Activated T-helper 2 cell treated with anti-CD3 and anti-CD28 coated beads, Interferon-gamma antibody, Interleukin-2, Interleukin-4, amounts not matched to agents 10 μg/mL and 5 μg/mL and 100 μg/mL, durations not matched to agents 14 hours and 24 hours and 36 hours (primary cell): ENCODE measurements around the gene ZNF384. TPM values are rescaled to one million over a fixed set of nuclear protein-coding genes. Genes with fewer than 3 reads are reported as not detected.
A peak's percentile ranks its signal among the peaks of the same experiment; 100 is the strongest.

Experiments
- DNase-seq: peaks from one replicate; pipeline ENCODE4 v3.0.0; 2021; ENCODE audit warnings: low spot score
- H3K27ac Mint-ChIP-seq: one replicate; pipeline ENCODE4 v1.8.0; 2021; ENCODE audit warnings: mixed read lengths
- H3K27me3 Mint-ChIP-seq: one replicate; pipeline ENCODE4 v1.8.0; 2021; ENCODE audit warnings: low read depth, mixed read lengths
- H3K36me3 Mint-ChIP-seq: one replicate; pipeline ENCODE4 v1.8.0; 2021; ENCODE audit warnings: low read depth, mixed read lengths
- H3K4me1 Mint-ChIP-seq: one replicate; pipeline ENCODE4 v1.8.0; 2021; ENCODE audit warnings: low read depth, mixed read lengths
- H3K4me3 Mint-ChIP-seq: one replicate; pipeline ENCODE4 v1.8.0; 2021; ENCODE audit warnings: low read depth, mild to moderate bottlenecking, moderate library complexity, mixed read lengths
- H3K9me3 Mint-ChIP-seq: one replicate; pipeline ENCODE4 v1.8.0; 2021; ENCODE audit warnings: mixed read lengths
- intact Hi-C: fragments of 100-400 bp; cut with micrococcal nuclease; formaldehyde crosslinking; loops from one replicate; pipeline ENCODE4 v1.15.1; 2023
- total RNA-seq: library from RNA; stranded (reverse); gene quantifications from 2 replicates; pipeline ENCODE4 v1.2.3, GENCODE V29; 2022

ZNF384 gene
- total RNA-seq, 1 donor from 2014 or later: 73.7 TPM

- no peaks in the 10 kb centered on the region for H3K9me3 Mint-ChIP-seq
- no peaks in the 10 kb centered on the region for H3K27me3 Mint-ChIP-seq
- DNase-seq: peak; percentile 96
- peaks cover 17% of the 10 kb centered on the region for H3K4me1 Mint-ChIP-seq
- intact Hi-C loops: loop anchor here (1.0 kb wide), 9 partner anchors 21 to 307 kb away; partner anchors contain the start of genes CHD4, COPS7A, EMG1 and LPAR5
- H3K4me3 Mint-ChIP-seq: peak within 1 kb of the TSS; percentile 89
- H3K36me3 Mint-ChIP-seq: peaks cover 29% of the 10 kb centered on the region
- peak within 1 kb of the TSS; percentile 91 for H3K27ac Mint-ChIP-seq
Measured at GRCh38 chr12:6662906-6663742, 26.1 kb downstream of the ZNF384 start, which contains the start of gene ING4. Gene ING4 (minus strand): TSS chr12:6663119. CDS start chr12:6663101, 18 bp downstream.

GRCh38 chr12:6662602-6662905 lies 26.6 kb downstream of the ZNF384 start:
- no peaks in the 10 kb centered on the region for H3K27me3 Mint-ChIP-seq
- H3K9me3 Mint-ChIP-seq: no peaks in the 10 kb centered on the region
- peak overlapping the region; percentile 91 for H3K27ac Mint-ChIP-seq
- H3K4me3 Mint-ChIP-seq: peak overlapping the region; percentile 89
- intact Hi-C loops: no loop called here
- peaks cover 24% of the 10 kb centered on the region for H3K36me3 Mint-ChIP-seq
- DNase-seq: no peak
- H3K4me1 Mint-ChIP-seq: peaks cover 17% of the 10 kb centered on the region

GRCh38 chr12:6653987-6654386 lies 35.2 kb downstream of the ZNF384 start:
- Mint-ChIP-seq H3K27ac (no peak overlapping the region), H3K27me3 (no peaks in the 10 kb centered on the region)

DNA sequence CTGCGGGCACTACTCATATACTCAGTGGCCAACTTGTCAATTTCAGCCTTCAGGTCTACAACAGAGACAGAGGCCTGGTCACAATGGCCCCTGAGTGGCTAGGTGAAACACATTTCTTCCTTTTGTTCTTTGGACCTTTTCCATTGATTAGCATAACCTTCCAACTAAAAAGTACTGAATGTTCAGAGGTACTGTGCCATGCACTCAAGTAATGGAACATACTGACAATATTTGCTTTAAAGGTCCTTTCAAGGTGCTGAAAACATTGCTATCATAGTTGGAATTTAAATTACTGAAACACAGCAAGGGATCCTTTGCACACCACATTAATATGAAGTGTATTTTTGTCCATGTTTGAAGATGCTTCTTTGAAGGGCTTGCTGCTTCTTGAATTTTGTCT lies 35.8 kb downstream of the ZNF384 start:
- Mint-ChIP-seq H3K9me3 (no peaks in the 10 kb centered on the region), H3K27ac (no peak overlapping the region), H3K4me1 (no peaks in the 10 kb centered on the region), H3K4me3 (no peak overlapping the region), H3K27me3 (no peaks in the 10 kb centered on the region), H3K36me3 (peaks cover 51% of the 10 kb centered on the region)
- no peak for DNase-seq
- intact Hi-C loops: no loop called here

More at GRCh38 chr12:6653987-6654386, 35.2 kb downstream of the ZNF384 start:
- DNase-seq: no peak
- H3K4me3 Mint-ChIP-seq: no peak overlapping the region
- H3K36me3 Mint-ChIP-seq: peaks cover 55% of the 10 kb centered on the region
- no peaks in the 10 kb centered on the region for H3K9me3 Mint-ChIP-seq
- intact Hi-C loops: no loop called here
- H3K4me1 Mint-ChIP-seq: no peaks in the 10 kb centered on the region

DNA sequence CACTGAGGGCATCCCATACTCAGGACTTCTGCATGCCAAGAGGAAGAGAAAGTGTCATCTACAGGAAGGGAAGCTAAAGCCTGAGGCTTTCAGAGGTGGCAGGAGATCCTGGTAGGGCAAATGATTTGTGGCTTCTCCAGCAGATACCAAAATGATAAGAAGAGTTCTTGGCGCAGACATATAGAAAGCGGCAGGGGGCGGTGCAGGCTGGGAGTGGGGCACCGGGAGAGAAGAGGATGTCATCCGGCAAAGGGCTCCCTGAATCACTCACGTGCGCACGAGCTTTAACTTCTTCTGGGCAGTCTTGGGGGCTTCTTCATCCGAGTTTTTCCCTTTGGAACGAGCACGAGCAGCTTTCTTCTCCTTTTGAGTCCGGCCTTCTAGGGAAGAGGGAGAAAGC lies 36.8 kb downstream of the ZNF384 start:
- Mint-ChIP-seq H3K9me3 (no peaks in the 10 kb centered on the region), H3K4me3 (no peak overlapping the region), H3K36me3 (peaks cover 57% of the 10 kb centered on the region), H3K27me3 (no peaks in the 10 kb centered on the region), H3K27ac (no peak overlapping the region), H3K4me1 (no peaks in the 10 kb centered on the region)
- intact Hi-C loops: no loop called here
- no peak for DNase-seq

DNA sequence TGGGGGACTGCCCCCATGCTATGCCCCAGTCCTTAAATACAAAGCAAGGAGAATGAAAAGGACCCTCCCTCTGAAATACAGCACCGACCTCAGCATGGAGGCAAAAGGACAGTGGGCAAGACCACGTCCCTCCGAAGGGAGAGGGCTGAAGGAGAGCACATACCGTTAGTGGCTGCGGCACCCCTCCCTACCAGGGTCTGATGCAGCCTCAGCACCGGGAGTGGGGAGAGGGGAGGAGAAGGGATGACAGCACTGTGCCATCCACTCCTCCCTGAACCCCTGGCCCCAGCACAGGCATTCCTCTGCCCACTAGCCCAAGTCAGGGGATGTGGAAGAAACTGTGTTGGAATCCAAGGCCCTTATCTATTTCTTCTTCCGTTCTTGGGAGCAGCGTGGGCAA lies 38.3 kb downstream of the ZNF384 start:
- H3K4me1 Mint-ChIP-seq: no peaks in the 10 kb centered on the region

GRCh38 chr12:6647083-6647604 lies 42.0 kb downstream of the ZNF384 start, which contains the start of gene ACRBP:
Gene ACRBP (minus strand): TSS chr12:6647432. CDS start chr12:6647366, 66 bp downstream.
- H3K27ac Mint-ChIP-seq: peak within 1 kb of the TSS; percentile 36
- H3K36me3 Mint-ChIP-seq: peaks cover 50% of the 10 kb centered on the region
- peak within 1 kb of the TSS; percentile 52 for H3K4me3 Mint-ChIP-seq
- peak; percentile 20 for DNase-seq
- H3K4me1 Mint-ChIP-seq: no peaks in the 10 kb centered on the region
- peaks cover 22% of the 10 kb centered on the region for H3K9me3 Mint-ChIP-seq
- H3K27me3 Mint-ChIP-seq: peaks cover 6% of the 10 kb centered on the region
- intact Hi-C loops: no loop called here

More for the DNA sequence above, 38.3 kb downstream of the ZNF384 start:
- peaks cover 56% of the 10 kb centered on the region for H3K36me3 Mint-ChIP-seq
- intact Hi-C loops: no loop called here
- DNase-seq: no peak
- H3K9me3 Mint-ChIP-seq: no peaks in the 10 kb centered on the region
- no peak overlapping the region for H3K27ac Mint-ChIP-seq
- H3K27me3 Mint-ChIP-seq: no peaks in the 10 kb centered on the region
- H3K4me3 Mint-ChIP-seq: no peak overlapping the region

GRCh38 chr12:6646276-6647082 lies 42.7 kb downstream of the ZNF384 start:
- intact Hi-C loops: no loop called here

GRCh38 chr12:6644903-6645302 lies 44.3 kb downstream of the ZNF384 start:
- H3K4me3 Mint-ChIP-seq: no peak overlapping the region
- H3K27me3 Mint-ChIP-seq: peaks cover 12% of the 10 kb centered on the region
- intact Hi-C loops: no loop called here
- H3K36me3 Mint-ChIP-seq: peaks cover 32% of the 10 kb centered on the region
- DNase-seq: no peak
- peaks cover 22% of the 10 kb centered on the region for H3K9me3 Mint-ChIP-seq
- H3K27ac Mint-ChIP-seq: no peak overlapping the region
- H3K4me1 Mint-ChIP-seq: peaks cover 3% of the 10 kb centered on the region

More at GRCh38 chr12:6646276-6647082, 42.7 kb downstream of the ZNF384 start:
- Mint-ChIP-seq H3K36me3 (peaks cover 45% of the 10 kb centered on the region), H3K27ac (peak overlapping the region; percentile 36), H3K27me3 (peaks cover 10% of the 10 kb centered on the region), H3K4me1 (no peaks in the 10 kb centered on the region), H3K4me3 (peak overlapping the region; percentile 52), H3K9me3 (peaks cover 22% of the 10 kb centered on the region)
- no peak for DNase-seq

- DNase-seq: no peak
- no peak overlapping the region for H3K4me3 Mint-ChIP-seq
- peaks cover 12% of the 10 kb centered on the region for H3K27me3 Mint-ChIP-seq
- H3K4me1 Mint-ChIP-seq: peaks cover 3% of the 10 kb centered on the region
- peaks cover 22% of the 10 kb centered on the region for H3K9me3 Mint-ChIP-seq
- H3K27ac Mint-ChIP-seq: no peak overlapping the region
- intact Hi-C loops: no loop called here
- H3K36me3 Mint-ChIP-seq: peaks cover 32% of the 10 kb centered on the region
Measured at GRCh38 chr12:6644257-6644596, 44.9 kb downstream of the ZNF384 start.

DNA sequence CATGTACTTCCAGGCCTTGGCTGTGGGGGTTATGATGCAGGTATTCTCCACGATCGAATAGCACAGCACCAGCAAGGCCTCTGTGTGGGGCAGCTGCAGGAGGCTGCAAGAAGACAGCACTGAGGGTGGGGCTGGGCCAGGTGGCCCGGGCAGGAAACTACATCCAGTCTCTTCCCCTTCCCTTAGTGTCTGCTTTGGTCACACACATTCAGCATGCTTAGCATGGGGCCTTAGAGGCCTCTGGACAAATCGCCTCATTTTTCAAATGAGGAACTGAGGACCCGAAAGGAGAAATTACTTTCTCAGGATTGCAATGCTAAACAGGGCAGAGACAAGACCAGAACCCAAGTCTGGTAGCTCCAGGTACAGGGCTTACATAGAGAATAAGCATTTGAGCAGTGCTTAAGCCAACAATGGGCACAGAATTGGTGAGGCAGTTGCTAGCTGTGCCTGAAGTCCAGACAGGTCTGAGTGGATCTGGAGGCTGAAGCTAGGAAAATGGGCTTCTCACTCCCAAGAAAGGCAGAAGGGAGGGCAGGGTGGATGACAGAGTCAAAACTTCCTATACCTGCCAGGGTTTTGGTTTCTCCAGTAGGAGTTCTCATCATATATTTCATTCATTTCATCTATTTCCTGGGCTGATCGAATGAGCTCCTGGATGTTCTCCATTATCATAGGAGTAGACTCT lies 45.5 kb downstream of the ZNF384 start:
- intact Hi-C loops: no loop called here
- Mint-ChIP-seq H3K4me3 (no peak overlapping the region), H3K9me3 (peaks cover 22% of the 10 kb centered on the region), H3K36me3 (peaks cover 32% of the 10 kb centered on the region), H3K4me1 (peaks cover 3% of the 10 kb centered on the region), H3K27me3 (peaks cover 12% of the 10 kb centered on the region), H3K27ac (no peak overlapping the region)
- no peak for DNase-seq

DNA sequence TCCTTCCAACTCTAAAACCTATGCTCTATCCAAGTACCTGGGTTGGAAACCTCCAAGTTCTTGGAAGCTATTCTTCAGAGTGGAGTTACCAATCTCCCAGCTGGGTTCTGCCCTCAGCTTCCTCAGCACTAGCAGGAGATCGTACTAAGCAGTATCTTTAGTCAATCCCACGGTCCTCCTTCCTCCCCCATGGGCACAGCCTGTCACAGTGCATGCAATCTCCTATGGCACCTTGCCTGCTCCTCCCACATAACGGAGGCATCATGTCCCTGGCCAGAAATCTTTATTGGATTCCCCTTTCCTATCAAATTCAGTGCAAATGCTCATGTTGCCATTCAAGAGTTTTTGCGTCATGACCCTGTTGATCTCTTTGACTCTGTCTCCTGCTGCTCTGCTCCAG lies 48.0 kb downstream of the ZNF384 start:
- H3K36me3 Mint-ChIP-seq: peaks cover 16% of the 10 kb centered on the region
- H3K4me1 Mint-ChIP-seq: peaks cover 7% of the 10 kb centered on the region
- intact Hi-C loops: no loop called here
- H3K27me3 Mint-ChIP-seq: peaks cover 12% of the 10 kb centered on the region
- peaks cover 22% of the 10 kb centered on the region for H3K9me3 Mint-ChIP-seq
- no peak overlapping the region for H3K27ac Mint-ChIP-seq
- DNase-seq: no peak
- H3K4me3 Mint-ChIP-seq: no peak overlapping the region
